HK-2 (cell line): ENCODE data around the gene C1orf159.

Source experiments
- DNase-seq: peaks from one replicate; pipeline ENCODE4 v3.0.0-alpha.2; 2018; ENCODE audit not compliant: unreplicated experiment

Gene C1orf159

GRCh38 chr1:1053682-1054081 is 62.2 kb downstream of the C1orf159 start:
- no peak for DNase-seq

- DNase-seq: no peak
Observed at GRCh38 chr1:1053022-1053421, 62.9 kb downstream of the C1orf159 start.

GRCh38 chr1:1052003-1052840 is 63.7 kb downstream of the C1orf159 start:
- no peak for DNase-seq

GRCh38 chr1:1051127-1051810 is 64.6 kb downstream of the C1orf159 start:
- DNase-seq: no peak

GRCh38 chr1:1050577-1051052 is 65.3 kb downstream of the C1orf159 start:
- no peak for DNase-seq

- no peak for DNase-seq
Observed at GRCh38 chr1:1049318-1050165, 66.3 kb downstream of the C1orf159 start.

GRCh38 chr1:1048765-1049164 is 67.1 kb downstream of the C1orf159 start:
- no peak for DNase-seq

GRCh38 chr1:1047963-1048362 is 67.9 kb downstream of the C1orf159 start:
- DNase-seq: no peak

GRCh38 chr1:1047407-1047806 is 68.5 kb downstream of the C1orf159 start:
- DNase-seq: no peak

GRCh38 chr1:1046767-1047166 is 69.1 kb downstream of the C1orf159 start:
- DNase-seq: no peak

- no peak for DNase-seq
Observed at GRCh38 chr1:1046243-1046642, 69.6 kb downstream of the C1orf159 start.

GRCh38 chr1:1045129-1045528 is 70.8 kb downstream of the C1orf159 start:
- no peak for DNase-seq

GRCh38 chr1:1044455-1045078 is 71.3 kb downstream of the C1orf159 start:
- DNase-seq: no peak

GRCh38 chr1:1043921-1044320 is 72.0 kb downstream of the C1orf159 start:
- DNase-seq: no peak

GRCh38 chr1:1043411-1043810 is 72.5 kb downstream of the C1orf159 start:
- DNase-seq: no peak

- DNase-seq: no peak
Observed at GRCh38 chr1:1042835-1043234, 73.1 kb downstream of the C1orf159 start.

GRCh38 chr1:1041873-1042272 is 74.0 kb downstream of the C1orf159 start:
- DNase-seq: no peak

- DNase-seq: no peak
Observed at GRCh38 chr1:1041092-1041523, 74.8 kb downstream of the C1orf159 start.

- no peak for DNase-seq
Observed at GRCh38 chr1:1040004-1040991, 75.6 kb downstream of the C1orf159 start.

- DNase-seq: no peak
Observed at GRCh38 chr1:1039145-1039910, 76.6 kb downstream of the C1orf159 start.
